ENCODE measurements around the gene HPD. TPM values are rescaled to one million over a fixed set of nuclear protein-coding genes. Genes with fewer than 3 reads are reported as not detected.
"Not testable (repeated sequence)": the region's sequence is repeated elsewhere in the genome, so short reads cannot be mapped to it uniquely, and the experiment has no call there.

HPD gene
- not detected for polyA plus RNA-seq (ENCODE audit: low read depth in 6 of 6)

GRCh38 chr12:121858662-121859572 is at the start of gene HPD:
HPD (minus strand) TSS chr12:121858859; CDS start chr12:121858823, 36 bp downstream.
- Mint-ChIP-seq H3K36me3 (peaks cover 0 to 4% of the 10 kb centered on the region in 2 donors), H3K9me3 (no peaks in the 10 kb centered on the region), H3K4me3 (peak within 1 kb of the TSS in 1 of 8 donors; percentile 47), H3K4me1 (peaks cover 17 to 19% (median 18%) of the 10 kb centered on the region in 3 donors), H3K27me3 (no peaks in the 10 kb centered on the region), H3K27ac (peak within 1 kb of the TSS in 2 of 6 donors; percentile 16 to 72)
- ATAC-seq (ENCODE audit: low read depth in 2 of 2) (no peak), DNase-seq (no peak)

- H3K4me1 Mint-ChIP-seq = peaks cover 0 to 3% (median 2%) of the 10 kb centered on the region in 3 donors
- ATAC-seq (ENCODE audit: low read depth in 2 of 2) = no peak
- H3K27me3 Mint-ChIP-seq = no peaks in the 10 kb centered on the region
- H3K9me3 Mint-ChIP-seq = no peaks in the 10 kb centered on the region
- no peak for DNase-seq
- H3K36me3 Mint-ChIP-seq = peaks cover 12 to 19% of the 10 kb centered on the region in 2 donors
- no peak overlapping the region for H3K4me3 Mint-ChIP-seq
- H3K27ac Mint-ChIP-seq = peak overlapping the region in 1 of 6 donors; percentile 7
Measured at GRCh38 chr12:121905746-121906145, 47.1 kb upstream of the HPD start.

GRCh38 chr12:121903202-121903601 is 44.5 kb upstream of the HPD start:
- peaks cover 5 to 7% of the 10 kb centered on the region in 2 donors for H3K36me3 Mint-ChIP-seq

GRCh38 chr12:121899590-121899989 is 40.9 kb upstream of the HPD start:
- no peaks in the 10 kb centered on the region for H3K27me3 Mint-ChIP-seq
- peaks cover 10 to 15% of the 10 kb centered on the region in 2 donors for H3K36me3 Mint-ChIP-seq
- no peak for ATAC-seq (ENCODE audit: low read depth in 2 of 2)
- H3K4me1 Mint-ChIP-seq = peaks cover 0 to 2% (median 0%) of the 10 kb centered on the region in 3 donors
- no peaks in the 10 kb centered on the region for H3K9me3 Mint-ChIP-seq
- H3K27ac Mint-ChIP-seq = peak overlapping the region in 1 of 6 donors; percentile 12
- DNase-seq = no peak
- no peak overlapping the region for H3K4me3 Mint-ChIP-seq

More at GRCh38 chr12:121903202-121903601, 44.5 kb upstream of the HPD start:
- Mint-ChIP-seq H3K9me3 (no peaks in the 10 kb centered on the region), H3K27ac (no peak overlapping the region), H3K4me3 (no peak overlapping the region), H3K27me3 (no peaks in the 10 kb centered on the region), H3K4me1 (no peaks in the 10 kb centered on the region)
- no peak for DNase-seq
- no peak for ATAC-seq (ENCODE audit: low read depth in 2 of 2)

- no peaks in the 10 kb centered on the region for H3K27me3 Mint-ChIP-seq
- H3K4me3 Mint-ChIP-seq = no peak overlapping the region
- ATAC-seq (ENCODE audit: low read depth in 2 of 2) (no peak), DNase-seq (no peak)
- H3K36me3 Mint-ChIP-seq = peaks cover 10 to 15% of the 10 kb centered on the region in 2 donors
- no peak overlapping the region for H3K27ac Mint-ChIP-seq
- H3K4me1 Mint-ChIP-seq = peaks cover 5 to 11% (median 7%) of the 10 kb centered on the region in 3 donors
- no peaks in the 10 kb centered on the region for H3K9me3 Mint-ChIP-seq
Measured at GRCh38 chr12:121898287-121898686, 39.6 kb upstream of the HPD start.

GRCh38 chr12:121894633-121895032 is 36.0 kb upstream of the HPD start:
- peak overlapping the region in 1 of 8 donors; percentile 12 for H3K4me3 Mint-ChIP-seq

GRCh38 chr12:121893961-121894460 is 35.4 kb upstream of the HPD start:
- Mint-ChIP-seq H3K27ac (peak overlapping the region in 3 of 6 donors; percentile 43 to 92 (median 81)), H3K4me1 (peaks cover 15 to 22% (median 19%) of the 10 kb centered on the region in 3 donors), H3K27me3 (no peaks in the 10 kb centered on the region), H3K36me3 (peaks cover 5 to 8% of the 10 kb centered on the region in 2 donors), H3K9me3 (no peaks in the 10 kb centered on the region), H3K4me3 (peak overlapping the region in 1 of 8 donors; percentile 40)
- ATAC-seq (ENCODE audit: low read depth in 2 of 2) (no peak), DNase-seq (no peak)

More at GRCh38 chr12:121894633-121895032, 36.0 kb upstream of the HPD start:
- Mint-ChIP-seq H3K9me3 (no peaks in the 10 kb centered on the region), H3K27me3 (no peaks in the 10 kb centered on the region), H3K27ac (peak overlapping the region in 2 of 6 donors; percentile 43 to 93), H3K36me3 (peaks cover 5 to 8% of the 10 kb centered on the region in 2 donors), H3K4me1 (peaks cover 10 to 15% (median 14%) of the 10 kb centered on the region in 3 donors)
- DNase-seq = no peak
- no peak for ATAC-seq (ENCODE audit: low read depth in 2 of 2)

GRCh38 chr12:121892673-121893561 is 34.3 kb upstream of the HPD start:
- DNase-seq (no peak), ATAC-seq (ENCODE audit: low read depth in 2 of 2) (no peak)
- Mint-ChIP-seq H3K4me3 (no peak overlapping the region), H3K27ac (no peak overlapping the region), H3K9me3 (peaks cover 0 to 2% (median 0%) of the 10 kb centered on the region in 7 donors), H3K4me1 (peaks cover 20 to 33% (median 27%) of the 10 kb centered on the region in 3 donors), H3K27me3 (no peaks in the 10 kb centered on the region), H3K36me3 (peaks cover 5 to 8% of the 10 kb centered on the region in 2 donors)

- not testable (repeated sequence) for DNase-seq; ATAC-seq (ENCODE audit: low read depth in 2 of 2); H3K36me3 Mint-ChIP-seq; H3K27me3 Mint-ChIP-seq; H3K9me3 Mint-ChIP-seq
- Mint-ChIP-seq H3K4me1 (peaks cover 20 to 33% (median 27%) of the 10 kb centered on the region in 3 donors), H3K4me3 (peak overlapping the region; percentile 89 to 100 (median 98)), H3K27ac (peak overlapping the region in 5 of 6 donors; percentile 37 to 99 (median 96))
Measured at GRCh38 chr12:121889661-121890060, 31.0 kb upstream of the HPD start.

GRCh38 chr12:121889274-121889624 is 30.6 kb upstream of the HPD start:
- Mint-ChIP-seq H3K9me3 (peaks cover 0 to 2% (median 0%) of the 10 kb centered on the region in 7 donors), H3K27ac (peak overlapping the region; percentile 94 to 99 (median 98)), H3K4me1 (peaks cover 20 to 33% (median 25%) of the 10 kb centered on the region in 3 donors), H3K27me3 (no peaks in the 10 kb centered on the region), H3K36me3 (no peaks in the 10 kb centered on the region), H3K4me3 (peak overlapping the region; percentile 89 to 100 (median 98))
- ATAC-seq (ENCODE audit: low read depth in 2 of 2) = no peak
- DNase-seq = no peak

GRCh38 chr12:121888478-121889273 is 30.0 kb upstream of the HPD start, which contains the start of gene PSMD9:
PSMD9 (plus strand) TSS chr12:121888790; CDS start chr12:121888857, 67 bp downstream.
- peak; percentile 91 to 92 for ATAC-seq (ENCODE audit: low read depth in 2 of 2)
- peak; percentile 97 for DNase-seq
- Mint-ChIP-seq H3K36me3 (no peaks in the 10 kb centered on the region), H3K4me3 (peak within 1 kb of the TSS; percentile 89 to 100 (median 98)), H3K27me3 (peaks cover 0 to 2% (median 0%) of the 10 kb centered on the region in 3 donors), H3K9me3 (peaks cover 0 to 2% (median 0%) of the 10 kb centered on the region in 7 donors), H3K4me1 (peaks cover 18 to 30% (median 20%) of the 10 kb centered on the region in 3 donors), H3K27ac (peak within 1 kb of the TSS; percentile 94 to 99 (median 98))

- Mint-ChIP-seq H3K27me3 (peaks cover 0 to 4% (median 0%) of the 10 kb centered on the region in 3 donors), H3K27ac (peak overlapping the region; percentile 94 to 99 (median 98)), H3K4me3 (peak overlapping the region; percentile 89 to 100 (median 98)), H3K9me3 (peaks cover 0 to 2% (median 0%) of the 10 kb centered on the region in 7 donors), H3K36me3 (no peaks in the 10 kb centered on the region), H3K4me1 (peaks cover 14 to 29% (median 15%) of the 10 kb centered on the region in 3 donors)
- DNase-seq (no peak), ATAC-seq (ENCODE audit: low read depth in 2 of 2) (no peak)
Measured at GRCh38 chr12:121888083-121888477, 29.4 kb upstream of the HPD start.

All from naive B cell (primary cell).